Spleen (tissue), 11 donors: ENCODE data around the gene GAMT. TPM values are rescaled to one million over a fixed set of nuclear protein-coding genes. Genes with fewer than 3 reads are reported as not detected.

Experiments
- DNase-seq: peaks from one replicate; pipeline ENCODE4 v3.0.0-alpha.2; 2020
- H3K27ac ChIP-seq, 8 donors: fragments of 200-600 bp; sonication (generic) in 7 of 8; 1 replicate in 4 of 8; 2 replicates in 4 of 8; pipeline versions ENCODE4 v1.5.0 to v1.8.0; 2016 to 2021; ENCODE audit warnings: inconsistent platforms in 4 of 8, mild to moderate bottlenecking in 4 of 8, moderate library complexity in 1 of 8
- H3K27me3 ChIP-seq, 7 donors: fragments of 200-600 bp; sonication (generic) in 6 of 7; replicated peaks in 1 of 7; 1 replicate in 4 of 7; 2 replicates in 3 of 7; pipeline versions ENCODE4 v1.5.0 to v1.8.0; 2016 to 2021; ENCODE audit warnings: inconsistent platforms in 3 of 7, mild to moderate bottlenecking in 1 of 7
- H3K36me3 ChIP-seq, 6 donors: fragments of 200-600 bp; sonication (generic) in 5 of 6; 1 replicate in 4 of 6; 2 replicates in 2 of 6; pipeline versions ENCODE4 v1.5.0 to v1.8.0; 2016 to 2021; ENCODE audit warnings: inconsistent platforms in 2 of 6
- H3K4me1 ChIP-seq, 6 donors: fragments of 200-600 bp; sonication (generic) in 5 of 6; 1 replicate in 3 of 6; 2 replicates in 3 of 6; pipeline versions ENCODE4 v1.5.0 to v1.8.0; 2016 to 2021; ENCODE audit warnings: inconsistent platforms in 3 of 6
- H3K4me3 ChIP-seq, 8 donors: fragments of 200-600 bp; sonication (generic) in 7 of 8; 1 replicate in 4 of 8; 2 replicates in 4 of 8; pipeline versions ENCODE4 v1.5.0 to v1.8.0; 2016 to 2021; ENCODE audit warnings: inconsistent platforms in 4 of 8, mild to moderate bottlenecking in 4 of 8, moderate library complexity in 2 of 8
- H3K9me3 ChIP-seq, 8 donors: fragments of 200-600 bp; sonication (generic) in 7 of 8; 1 replicate in 4 of 8; 2 replicates in 4 of 8; pipeline versions ENCODE4 v1.5.0 to v1.8.0; 2016 to 2021; ENCODE audit warnings: inconsistent platforms in 4 of 8
- CTCF ChIP-seq, 11 experiments: fragments of 200-600 bp in 7 of 11; fragments of 450-650 bp in 4 of 11; sonication (generic) in 4 of 11; IDR thresholded peaks in 8 of 11; conservative IDR thresholded peaks in 3 of 11; 1 replicate in 7 of 11; 2 replicates in 4 of 11; pipeline versions ENCODE4 v1.4.0 to v1.8.0; 2016 to 2021; ENCODE audit warnings: antibody characterized with exemption in 11 of 11, inconsistent platforms in 4 of 11, mild to moderate bottlenecking in 1 of 11
- POLR2A ChIP-seq, 3 donors: fragments of 450-650 bp; IDR thresholded peaks; one replicate each; pipeline ENCODE4 v1.5.1; 2017; ENCODE audit warnings: antibody characterized with exemption in 3 of 3, mild to moderate bottlenecking in 1 of 3
- POLR2AphosphoS5 ChIP-seq, 3 donors: sonication (generic); formaldehyde crosslinking; IDR thresholded peaks; one replicate each; pipeline ENCODE4 v1.5.1; 2017; ENCODE audit warnings: antibody characterized with exemption in 3 of 3
- WGBS, 5 donors: extraction: QIAGEN DNeasy Blood & Tissue Kit in 3 of 5; methylation state at CpG; one replicate each; pipeline versions ENCODE4 v1.1.5 to v1.1.7; 2013 to 2018; 5-methylcytosine and 5-hydroxymethylcytosine counted together
- intact Hi-C: fragments of 100-400 bp; cut with DNase I; formaldehyde crosslinking; loops from one replicate; pipeline ENCODE4 v1.15.0; 2023; ENCODE audit warnings: low total_unique reads
- polyA plus RNA-seq, 3 donors: library from polyadenylated mRNA; stranded (reverse); fragments of 200-250 nt; gene quantifications; one replicate each; pipeline ENCODE4 v1.2.1, GENCODE V29; 2013
- total RNA-seq, 7 donors: library from RNA; depleted of rRNA in 3 of 7; stranded (reverse); fragments of >200 nt in 3 of 7; fragmentation: NEBNext Ultra II Directional in 4 of 7; extraction: Animal tissue kit (Norgen Biotek cat#: 25700) in 4 of 7; gene quantifications; one replicate each; pipeline versions ENCODE4 v1.1.0 to v1.2.1, GENCODE V29; 2016 to 2021
- donor health status: healthy with polysubstance abuse.
- donor health status: DM: no; HTN: no; CAD: no; lungs with moderate emphysema.
- donor health status: DM: no; HTN: no; CAD: no.
- donor health status: Bipolar disorder and iron deficiency.
- donor health status: healthy.
- donor health status: DM: no; HTN: no; CAD: no.
- donor health status: DM: yes; HTN: yes; CAD: no.

Gene GAMT
- total and polyA plus RNA-seq, 10 donors, result 7.1 to 20.4 (median 12.4) TPM

- Histone ChIP-seq H3K4me1 (peaks cover 11 to 83% (median 40%) of the 10 kb centered on the region in 6 donors), H3K27ac (peak overlapping the region; percentile 51 to 86 (median 76)), H3K36me3 (peaks cover 0 to 38% (median 25%) of the 10 kb centered on the region in 6 donors), H3K27me3 (no peaks in the 10 kb centered on the region), H3K9me3 (no peaks in the 10 kb centered on the region), H3K4me3 (peak overlapping the region in 1 of 8 donors; percentile 3)
- DNase-seq, result peak; percentile 88
- TF ChIP-seq POLR2AphosphoS5 (IDR thresholded peaks at IDR 0.05) (peak; percentile 43 to 85 (median 82)), POLR2A (IDR thresholded peaks at IDR 0.05) (no peak), CTCF (IDR thresholded peaks at IDR 0.05 in 8 of 11, conservative IDR thresholded peaks at IDR 0.05 in 3 of 11) (peak in 4 of 11 experiments; percentile 10 to 37 (median 32))
- WGBS, 5 donors, result 61 to 86% (median 79%) methylated on average over 16 to 33 of the region's 33 CpGs
- intact Hi-C loops, result loop anchor here (10.0 kb wide), 1 partner anchor 93 kb away; the partner anchor contains the start of gene EFNA2
These were observed 23.2 kb downstream of the GAMT start for GRCh38 chr19:1377965-1378785.

- intact Hi-C loops, result loop anchor here (10.0 kb wide), 1 partner anchor 93 kb away; the partner anchor contains the start of gene EFNA2
- TF ChIP-seq CTCF (IDR thresholded peaks at IDR 0.05 in 8 of 11, conservative IDR thresholded peaks at IDR 0.05 in 3 of 11) (no peak), POLR2A (IDR thresholded peaks at IDR 0.05) (no peak), POLR2AphosphoS5 (IDR thresholded peaks at IDR 0.05) (peak in 1 of 3 donors; percentile 9)
- H3K27me3 ChIP-seq, result no peaks in the 10 kb centered on the region
- 87 to 92% (median 87%) methylated on average over 34 to 43 of the region's 43 CpGs for WGBS, 5 donors
- no peak for DNase-seq
- H3K9me3 ChIP-seq, result no peaks in the 10 kb centered on the region
- peaks cover 0 to 46% (median 29%) of the 10 kb centered on the region in 6 donors for H3K36me3 ChIP-seq
- H3K4me1 ChIP-seq, result peaks cover 16 to 83% (median 41%) of the 10 kb centered on the region in 6 donors
- H3K27ac ChIP-seq, result peak overlapping the region; percentile 51 to 86 (median 76)
- H3K4me3 ChIP-seq, result peak overlapping the region in 1 of 8 donors; percentile 3
These were observed 24.0 kb downstream of the GAMT start for GRCh38 chr19:1377176-1377964.

- peaks cover 0 to 55% (median 30%) of the 10 kb centered on the region in 6 donors for H3K36me3 ChIP-seq
These were observed 24.9 kb downstream of the GAMT start for GRCh38 chr19:1376415-1376805.

More at GRCh38 chr19:1376415-1376805, 24.9 kb downstream of the GAMT start:
- no peak for DNase-seq
- TF ChIP-seq POLR2A (IDR thresholded peaks at IDR 0.05) (no peak), POLR2AphosphoS5 (IDR thresholded peaks at IDR 0.05) (no peak), CTCF (IDR thresholded peaks at IDR 0.05 in 8 of 11, conservative IDR thresholded peaks at IDR 0.05 in 3 of 11) (no peak)
- H3K4me1 ChIP-seq, result peaks cover 9 to 79% (median 37%) of the 10 kb centered on the region in 6 donors
- H3K27me3 ChIP-seq, result no peaks in the 10 kb centered on the region
- intact Hi-C loops, result loop anchor here (10.0 kb wide), 1 partner anchor 92 kb away; the partner anchor contains the start of gene EFNA2
- peak overlapping the region in 1 of 8 donors; percentile 23 for H3K27ac ChIP-seq
- 93 to 96% (median 94%) methylated on average over 17 of the region's 17 CpGs for WGBS, 5 donors
- H3K9me3 ChIP-seq, result no peaks in the 10 kb centered on the region
- H3K4me3 ChIP-seq, result no peak overlapping the region
